HG03060 (cell line): ENCODE measurements around the gene TAGLN.

ENCODE experiments used
- ATAC-seq: cut with Tn5 transposase; IDR thresholded peaks from one replicate; pipeline ENCODE4 v1.9.1; 2021; ENCODE audit warnings: low read depth, moderate number of reproducible peaks; ENCODE audit not compliant: unreplicated experiment

The TAGLN gene

DNA sequence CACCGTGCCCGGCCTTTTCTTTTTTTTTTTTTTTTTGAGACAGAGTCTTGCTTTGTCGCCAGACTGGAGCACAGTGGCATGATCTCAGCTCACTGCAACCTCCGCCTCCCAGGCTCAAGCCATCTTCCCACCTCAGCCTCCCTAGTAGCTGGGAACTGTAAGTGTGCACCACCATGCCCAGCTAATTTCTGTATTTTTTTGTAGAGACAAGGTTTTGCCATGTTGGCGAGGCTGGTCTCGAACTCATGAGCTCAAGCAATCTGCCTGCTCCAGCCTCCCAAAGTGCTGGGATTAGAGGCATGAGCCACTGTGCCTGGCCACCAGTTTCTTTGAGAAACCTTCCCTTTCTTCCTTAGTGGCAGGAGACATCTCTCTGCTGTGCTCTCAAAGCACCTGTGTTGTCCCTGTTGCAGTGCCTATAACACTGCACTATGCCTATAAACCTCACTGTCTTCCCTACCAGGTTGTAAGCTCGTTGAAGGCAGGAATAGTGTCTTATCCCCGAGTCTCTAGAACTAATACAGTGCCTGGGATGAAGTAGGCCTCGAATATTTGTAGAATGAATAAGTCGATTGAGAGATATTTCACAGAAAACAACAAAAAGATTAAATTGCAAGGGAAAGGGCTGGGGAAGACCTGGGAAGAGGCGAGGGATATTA lies 13.7 kb downstream of the TAGLN start:
- no peak for ATAC-seq

DNA sequence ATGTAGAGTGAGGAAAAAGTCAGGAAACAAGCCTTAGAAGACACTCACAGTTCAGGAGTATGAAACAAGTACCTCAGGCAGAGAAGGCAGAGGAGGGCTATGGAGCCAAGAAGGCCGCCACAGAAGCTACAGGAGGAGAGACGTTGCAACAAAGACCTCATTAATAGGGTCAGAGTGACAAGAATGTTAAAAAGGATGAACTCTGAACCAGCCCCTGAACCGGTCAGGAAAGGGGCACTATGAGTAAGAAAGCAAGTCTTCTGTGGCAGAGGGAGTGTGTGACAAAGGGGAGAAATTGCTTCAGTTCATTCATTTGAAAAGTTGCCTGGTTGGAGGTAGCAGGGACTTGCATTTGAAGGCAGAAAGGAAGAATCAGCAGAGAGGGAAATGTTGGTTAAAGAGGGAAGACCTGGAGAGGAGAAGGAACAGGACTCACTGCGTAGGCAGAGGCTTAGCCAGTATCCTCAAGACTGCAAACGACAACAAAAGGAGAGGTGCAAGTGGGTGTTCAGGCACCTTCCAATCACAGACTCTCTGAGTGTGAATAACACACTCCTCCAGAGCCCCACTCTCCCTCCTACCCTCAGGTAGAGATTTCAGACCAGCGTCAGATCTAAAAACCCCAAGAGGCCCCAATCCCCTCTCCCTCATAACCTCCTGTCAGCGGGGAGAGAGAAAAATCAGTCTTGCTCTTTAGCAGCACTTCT lies 15.4 kb downstream of the TAGLN start:
- no peak for ATAC-seq

DNA sequence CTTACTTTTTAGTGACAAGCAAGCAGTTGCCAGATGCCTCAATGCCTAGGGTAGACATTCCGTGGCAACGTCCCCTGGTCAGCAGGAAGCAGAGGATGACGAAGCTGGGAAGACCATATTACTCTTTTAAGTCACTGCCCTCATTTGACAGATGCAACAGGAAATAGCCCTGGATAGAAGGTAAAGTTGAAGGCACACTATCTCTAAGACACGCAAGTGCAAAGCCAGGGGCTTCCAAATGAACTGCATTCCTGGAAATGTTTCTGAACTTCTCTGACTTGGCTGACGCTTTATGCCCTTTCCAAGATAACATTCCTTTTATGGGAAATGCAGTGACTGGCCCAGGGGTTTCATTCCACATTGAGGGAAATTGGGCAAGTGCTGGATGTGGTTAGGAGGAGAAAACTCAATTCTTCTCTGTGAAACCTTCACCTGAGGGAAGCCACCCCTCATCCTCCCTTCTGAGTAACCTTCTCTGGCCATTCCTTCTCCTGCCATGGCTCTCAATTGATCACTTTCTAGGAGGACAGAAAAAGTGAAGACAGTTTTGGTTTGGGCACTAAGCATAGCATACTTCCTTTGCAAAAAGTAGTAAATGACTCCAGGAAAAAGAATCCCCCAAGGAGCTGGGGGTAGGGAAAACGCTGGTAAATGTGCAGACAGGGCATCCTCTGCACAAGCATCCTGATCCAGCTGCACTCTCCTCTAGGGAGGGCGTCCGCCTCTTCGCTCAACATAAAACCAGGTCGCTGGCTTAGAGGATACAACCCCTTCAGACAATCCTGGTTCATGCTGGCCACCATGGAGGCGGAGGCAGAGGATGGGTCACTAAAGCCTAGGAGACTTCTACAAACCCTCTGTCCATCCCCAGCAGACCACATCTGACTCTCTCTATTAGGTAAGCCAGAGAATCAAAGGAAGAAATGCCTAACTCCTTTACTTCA lies 18.2 kb downstream of the TAGLN start:
- ATAC-seq, result no peak

DNA sequence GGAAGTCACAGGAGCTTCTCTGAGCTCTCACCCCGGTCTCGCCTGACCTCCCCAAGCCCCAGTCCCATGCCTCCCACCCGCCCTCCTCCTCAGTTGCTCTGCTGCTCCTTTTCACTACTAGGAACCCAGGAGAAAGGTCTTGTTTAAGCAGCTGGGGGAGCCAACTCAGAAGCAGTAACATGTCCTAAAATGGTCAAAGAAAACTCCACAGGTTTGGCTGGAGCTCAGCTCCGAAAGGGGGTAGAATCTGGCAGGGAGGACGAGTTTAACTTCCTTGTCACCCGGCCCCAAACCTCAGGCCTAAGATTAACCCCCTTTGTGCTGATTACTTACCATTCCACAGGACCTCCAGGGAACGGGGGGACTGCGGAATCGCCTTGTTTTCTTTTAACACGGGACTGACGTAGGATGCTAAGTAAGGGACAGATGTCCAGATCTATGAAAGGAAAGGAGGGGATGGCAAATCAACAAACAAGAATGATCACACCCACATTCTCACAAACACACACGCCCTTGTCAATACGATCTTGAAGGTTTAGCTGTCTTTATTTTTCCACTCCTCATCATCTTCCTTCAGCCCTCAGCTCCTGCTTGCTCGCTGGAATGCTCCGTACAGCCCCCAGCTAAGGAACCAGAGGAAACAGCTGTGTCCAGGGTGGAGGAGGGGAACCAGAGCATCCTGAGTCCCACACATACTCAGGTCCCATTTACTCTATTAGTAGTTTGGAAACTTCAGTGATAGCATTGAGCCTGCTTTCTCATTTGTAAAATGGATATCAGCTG lies 19.2 kb downstream of the TAGLN start:
- no peak for ATAC-seq

DNA sequence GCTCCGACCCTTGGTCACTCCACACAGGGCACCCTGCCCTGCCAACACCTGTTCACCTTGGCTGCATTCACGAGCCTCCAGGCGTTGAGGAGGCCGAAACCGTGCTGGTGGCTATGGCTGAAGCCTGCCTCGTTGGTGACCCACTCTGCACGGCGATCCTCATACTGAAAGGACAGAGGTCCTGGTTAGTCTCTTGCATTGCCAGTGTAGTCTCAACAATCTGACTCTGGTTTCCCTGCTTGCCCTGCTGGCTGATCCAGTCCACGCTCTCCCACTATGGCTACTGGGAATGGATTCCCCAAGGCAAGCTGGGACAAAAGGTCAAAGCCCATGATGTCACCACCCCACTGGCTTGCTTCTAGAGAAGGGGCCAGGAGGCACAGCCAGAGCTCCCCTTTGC lies 19.8 kb downstream of the TAGLN start:
- ATAC-seq, result no peak

DNA sequence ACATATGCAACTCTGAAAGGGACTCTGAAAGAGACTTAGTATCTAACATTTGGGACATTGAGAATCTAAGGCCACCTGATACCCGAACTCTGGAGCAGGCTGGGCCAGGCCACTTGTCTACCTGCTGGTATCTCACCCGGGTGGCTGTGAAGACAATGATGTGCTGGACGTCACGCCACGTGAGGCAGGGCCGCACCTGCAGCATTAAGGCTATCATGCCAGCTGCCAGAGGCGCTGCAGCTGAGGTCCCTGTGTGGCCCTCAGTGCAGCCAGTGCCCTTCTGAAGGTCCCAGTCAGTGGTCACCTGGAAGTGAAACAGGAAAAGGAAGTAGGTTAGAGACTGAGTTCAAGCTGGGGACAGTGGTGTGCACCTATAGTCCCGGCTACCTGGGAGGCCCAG lies 20.3 kb downstream of the TAGLN start:
- no peak for ATAC-seq

DNA sequence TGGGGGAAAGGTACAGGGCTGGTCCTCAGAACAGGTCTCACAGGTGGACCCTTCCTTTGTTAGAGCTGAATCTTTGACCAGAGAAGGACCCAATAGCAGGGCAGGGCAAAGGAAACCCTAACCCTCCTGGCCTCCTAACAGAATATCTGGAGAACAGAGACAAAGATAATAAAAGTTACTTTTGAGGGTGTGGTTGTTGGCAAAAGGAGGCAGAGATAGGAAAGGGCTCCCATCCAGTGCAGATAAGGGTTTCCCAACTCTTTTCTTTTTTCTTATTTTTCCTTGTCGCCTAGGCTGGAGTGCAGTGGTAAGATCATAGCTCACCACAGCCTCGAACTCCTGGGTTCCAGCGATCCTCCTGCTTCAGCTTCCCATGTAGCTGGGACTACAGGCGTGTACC lies 20.8 kb downstream of the TAGLN start:
- ATAC-seq, result no peak

DNA sequence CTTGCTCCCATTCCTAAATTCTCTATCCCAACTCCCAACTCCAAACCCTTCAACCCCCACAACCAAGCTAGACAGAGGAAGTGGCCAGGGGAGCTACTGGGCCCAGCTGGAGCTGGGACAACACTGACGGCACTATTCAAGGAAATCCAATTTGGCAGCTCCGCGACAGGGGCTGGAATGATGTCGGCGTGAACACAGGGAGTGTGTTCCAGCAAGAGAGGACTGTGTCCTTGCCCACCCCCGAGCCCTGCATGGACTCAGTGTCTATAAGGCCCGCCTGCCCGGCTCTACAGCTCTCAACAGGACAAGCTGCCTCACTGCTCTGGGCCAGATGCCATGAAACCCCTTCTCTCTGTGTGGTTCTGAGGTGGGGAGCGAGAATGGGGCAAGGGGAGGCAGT lies 21.4 kb downstream of the TAGLN start:
- no peak for ATAC-seq

DNA sequence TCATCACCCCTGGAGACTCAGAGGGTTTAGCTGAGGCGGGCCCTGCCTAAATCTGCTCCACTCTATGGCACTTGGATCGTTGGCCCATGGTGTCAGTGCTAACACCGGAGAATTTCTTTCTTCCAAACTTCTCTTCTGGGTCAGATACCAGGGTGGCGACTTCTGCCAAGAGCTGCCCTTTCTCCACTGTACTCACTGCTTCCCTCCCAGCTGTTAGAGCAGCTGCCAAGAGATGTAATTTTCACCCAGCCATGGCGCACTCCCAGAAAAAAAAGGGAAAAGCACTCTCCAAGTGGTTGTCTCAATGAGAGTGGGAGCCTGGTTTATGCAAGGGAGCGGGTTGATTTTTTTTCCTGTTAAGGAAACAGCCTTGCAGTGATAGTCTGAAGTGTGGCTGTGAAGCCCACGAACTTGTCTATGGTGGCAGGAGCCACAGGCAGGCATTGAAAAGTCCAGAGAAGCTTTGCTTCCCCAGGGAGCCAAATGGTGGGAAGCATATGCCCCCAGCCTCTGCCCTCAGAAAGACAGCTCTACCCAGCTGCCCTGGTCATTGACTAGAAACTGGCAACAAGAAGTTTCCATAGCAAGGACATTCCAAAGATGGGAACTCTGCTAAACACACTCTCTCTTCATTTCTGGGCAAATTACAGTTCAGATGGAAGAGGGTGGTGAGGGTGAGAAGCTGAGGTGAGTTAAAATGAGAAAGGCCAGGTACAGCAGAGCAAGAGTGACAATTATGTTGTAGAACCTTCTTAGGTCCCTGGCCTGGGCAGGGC lies 22.0 kb downstream of the TAGLN start:
- ATAC-seq, result no peak

DNA sequence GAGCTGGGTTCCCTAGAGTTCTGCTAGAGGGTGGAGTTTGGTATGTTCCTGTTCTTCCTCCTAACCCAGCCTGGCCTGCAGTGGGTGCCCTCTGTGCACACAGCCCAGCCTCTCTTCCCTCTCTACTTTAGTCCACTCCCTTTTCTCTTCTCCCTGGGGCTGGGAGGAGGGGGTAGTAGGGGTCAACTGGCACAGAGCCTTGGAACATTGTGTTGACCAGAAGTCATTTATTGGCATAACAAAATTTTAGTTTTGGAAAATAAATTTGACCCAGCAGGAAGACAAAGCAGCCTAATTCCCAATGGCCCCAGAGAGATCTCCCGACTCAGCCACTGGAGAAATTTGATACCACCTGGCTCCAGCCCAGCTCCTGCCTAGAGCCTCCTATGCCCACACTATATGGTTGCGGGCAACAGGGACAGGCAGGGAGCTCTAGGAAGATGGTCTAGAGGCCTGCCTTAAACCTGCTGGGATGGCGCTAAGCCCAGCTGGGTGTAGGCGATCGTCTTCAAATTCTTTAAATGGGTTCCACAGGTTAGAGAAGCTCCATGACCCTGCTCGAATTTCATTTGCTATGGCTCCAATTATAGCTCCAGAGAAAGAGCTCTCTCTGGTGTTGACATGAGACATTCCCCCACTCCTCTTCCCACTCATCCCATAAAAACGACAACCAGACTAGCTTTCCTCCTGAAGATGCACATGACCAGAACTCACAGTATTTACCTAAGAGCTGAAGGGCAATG lies 22.8 kb downstream of the TAGLN start:
- ATAC-seq, result no peak

DNA sequence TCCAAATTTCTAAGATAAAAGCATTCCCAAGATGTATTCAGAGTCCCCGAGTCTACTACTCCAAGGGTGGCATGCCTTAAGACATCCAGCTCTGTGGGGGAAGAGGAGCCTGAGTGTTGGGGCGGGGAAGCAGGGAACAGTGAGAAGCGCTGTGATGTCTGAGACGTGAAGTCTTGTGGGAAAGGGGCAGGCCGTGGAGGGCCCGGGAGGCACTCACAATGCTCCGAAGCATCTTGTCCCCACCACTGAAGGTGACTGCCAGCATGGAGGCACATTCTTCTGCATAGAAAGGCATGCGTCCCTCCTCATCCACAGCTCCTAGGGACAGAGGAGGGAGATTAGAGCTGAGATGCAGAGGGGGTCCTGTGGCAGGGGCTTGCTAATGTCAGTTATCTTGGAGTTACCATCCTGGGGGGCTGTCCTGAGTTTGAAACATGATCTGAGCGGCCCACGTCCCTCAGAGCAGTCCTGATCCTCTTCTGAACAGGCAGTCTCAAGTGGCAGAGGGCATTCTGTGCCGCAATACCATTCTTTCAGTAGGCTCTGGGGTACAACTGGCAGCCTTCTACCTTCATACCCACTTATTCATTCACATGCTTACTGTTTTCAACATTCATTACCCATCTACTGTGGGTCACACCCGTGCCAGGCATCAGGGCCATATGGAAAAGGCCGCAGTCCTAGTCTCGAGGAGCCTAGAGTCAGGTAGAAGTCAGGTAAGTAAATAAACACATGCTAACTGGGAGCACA lies 24.0 kb downstream of the TAGLN start:
- ATAC-seq, result no peak

DNA sequence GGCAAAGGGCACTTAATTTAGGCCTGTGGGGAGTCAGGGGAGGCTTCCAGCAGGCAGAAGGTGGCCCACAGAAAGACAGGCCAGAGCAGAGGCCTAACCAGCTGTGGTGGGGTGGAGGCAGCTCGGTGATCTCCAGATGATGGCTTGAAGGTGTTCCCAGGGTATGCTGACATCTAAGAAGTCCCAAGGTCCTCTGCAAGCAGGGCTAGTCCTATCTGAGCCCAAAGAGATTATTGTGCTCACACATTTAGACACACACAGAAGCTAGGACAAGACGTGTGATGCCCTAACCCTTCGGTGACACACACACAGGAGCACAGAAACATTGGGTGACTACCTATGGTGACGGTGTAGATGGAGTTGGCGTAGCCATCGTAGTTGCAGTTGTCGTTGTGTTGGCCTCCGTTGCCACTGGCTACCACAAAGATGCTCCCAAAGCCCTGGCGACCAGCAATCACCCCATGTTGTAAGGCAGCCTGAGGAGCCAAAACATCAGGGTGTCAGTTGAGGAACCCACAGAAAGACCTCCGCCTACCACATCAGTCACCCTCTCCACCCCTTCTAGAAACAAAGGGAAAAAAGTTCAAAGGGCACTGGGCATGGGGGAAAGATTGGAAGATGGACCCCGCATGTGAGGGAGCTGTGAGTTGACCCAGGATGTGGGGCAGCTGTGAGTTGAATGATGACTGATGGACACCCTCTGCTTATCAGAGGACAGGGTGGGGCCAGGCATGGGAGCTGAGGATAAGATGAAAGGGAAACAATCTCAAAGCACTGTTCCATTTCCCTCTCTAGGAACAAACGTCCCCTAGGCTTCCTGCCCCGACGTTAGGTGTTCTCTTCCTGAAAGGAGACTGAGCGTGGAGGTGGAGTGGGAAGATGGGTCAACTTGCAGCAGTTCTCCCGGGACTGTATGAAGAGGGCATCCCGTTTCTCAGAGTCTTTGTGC lies 24.8 kb downstream of the TAGLN start:
- no peak for ATAC-seq

DNA sequence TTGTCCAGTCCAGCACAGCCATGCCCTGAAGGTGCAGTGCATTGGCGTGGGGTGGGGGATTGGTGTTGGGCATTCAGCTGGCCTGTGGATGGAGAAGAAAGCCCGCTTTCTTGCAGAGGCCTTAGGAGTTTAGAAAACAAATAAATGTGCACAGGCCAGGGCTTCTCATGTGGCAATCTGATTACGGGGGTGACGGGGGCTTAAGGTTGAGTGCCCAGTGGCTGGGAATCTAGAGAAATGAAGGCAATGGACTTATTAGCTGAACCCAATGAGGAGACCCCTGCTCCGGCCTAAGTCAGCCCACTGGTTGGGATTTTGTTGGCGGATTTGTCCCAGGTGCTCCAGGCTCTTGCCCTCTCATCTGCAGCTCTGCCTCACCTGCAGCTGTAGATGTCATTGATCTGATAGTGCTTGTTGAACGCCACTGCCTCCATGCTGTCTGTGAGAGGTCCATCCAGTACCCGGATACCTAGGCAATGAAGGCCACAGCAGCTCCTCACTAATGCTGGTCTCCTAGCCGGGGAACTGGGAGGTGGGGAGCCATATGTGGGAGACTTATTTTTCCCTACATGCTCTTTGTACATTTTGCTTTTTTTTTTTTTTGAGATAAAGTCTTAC lies 26.5 kb downstream of the TAGLN start:
- ATAC-seq, result no peak

DNA sequence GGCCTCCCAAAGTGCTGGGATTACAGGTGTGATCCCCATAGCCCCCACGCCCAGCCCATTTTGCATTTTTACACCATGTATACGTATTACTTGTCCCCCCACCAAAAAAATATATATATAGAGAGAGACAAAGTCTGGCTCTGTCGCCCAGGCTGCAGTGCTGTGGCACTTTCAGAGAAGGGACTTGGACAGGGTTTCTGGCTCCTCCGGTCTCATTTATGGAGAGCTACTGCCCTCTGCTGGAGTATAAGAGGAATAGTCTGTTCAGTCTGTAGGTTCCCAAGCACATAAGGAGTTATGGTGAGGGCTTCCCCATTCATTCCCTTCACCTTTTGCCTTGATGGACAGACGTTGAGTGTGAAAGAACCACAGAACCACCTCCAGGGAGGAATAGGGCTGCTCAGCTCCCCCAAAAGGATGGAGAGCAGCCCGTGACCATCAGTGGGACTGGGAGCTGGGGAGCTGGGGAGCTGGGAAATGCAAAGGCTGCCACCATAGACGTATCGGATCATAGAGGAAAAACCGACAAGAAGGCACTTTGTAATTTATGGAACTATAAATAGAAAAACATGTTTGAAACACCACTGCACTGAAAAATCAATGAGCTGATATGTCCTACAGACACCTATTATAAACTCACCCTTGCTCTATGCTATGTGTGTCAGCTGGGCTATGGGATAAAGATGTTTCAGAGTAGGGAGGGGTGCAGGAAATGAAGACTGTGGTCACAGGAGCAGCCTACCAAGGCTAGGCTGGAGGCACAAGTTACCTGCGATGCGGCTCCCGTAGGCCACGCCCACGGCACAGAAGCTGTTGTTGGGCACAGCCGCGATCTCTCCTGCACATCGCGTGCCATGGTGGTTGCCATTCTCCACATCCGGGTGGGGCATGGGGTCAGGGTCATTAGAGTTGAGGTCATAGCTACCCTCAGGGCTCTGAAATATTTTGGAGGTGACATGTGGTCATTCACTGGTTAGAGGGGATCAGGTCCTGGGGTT lies 27.5 kb downstream of the TAGLN start:
- peak; percentile 39 for ATAC-seq

DNA sequence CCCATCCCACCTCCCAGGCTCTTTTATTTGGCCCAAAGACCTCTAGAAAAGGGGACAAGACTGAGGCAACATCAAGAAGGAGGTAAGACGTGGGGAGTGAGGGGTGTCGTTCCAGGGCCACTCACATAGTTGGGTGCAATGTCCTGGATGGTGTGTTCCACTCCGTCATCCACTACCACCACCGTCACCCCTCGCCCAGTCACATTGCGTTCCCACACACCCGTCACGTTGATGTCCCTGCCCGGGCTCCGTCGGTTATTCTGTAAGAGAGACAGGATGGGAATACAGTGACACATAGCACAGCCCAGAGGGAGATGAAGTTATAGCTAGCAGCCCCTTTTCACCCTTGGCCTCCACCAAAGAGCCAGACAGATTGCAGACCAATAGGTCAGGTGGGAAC lies 28.9 kb downstream of the TAGLN start:
- no peak for ATAC-seq

DNA sequence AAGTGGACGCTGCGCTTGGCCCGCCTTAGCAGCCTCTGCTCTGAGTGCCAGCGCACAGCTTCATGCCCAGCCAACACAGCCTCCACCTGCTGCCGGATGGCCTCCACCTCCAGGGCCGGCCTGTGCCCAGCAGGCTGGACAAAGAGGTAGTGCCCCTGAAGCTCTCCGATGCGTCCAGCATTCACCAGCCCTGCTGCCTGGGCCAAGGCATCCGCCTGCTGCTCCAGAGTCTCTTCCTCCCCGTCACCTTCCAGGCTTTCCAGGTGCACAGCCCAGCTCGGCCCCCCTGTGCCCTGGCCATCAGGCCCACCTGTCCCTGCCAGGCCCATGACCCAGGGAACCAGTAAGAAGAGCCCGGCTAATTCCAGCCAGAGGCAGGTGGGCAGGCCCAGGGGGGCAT lies 30.2 kb downstream of the TAGLN start:
- no peak for ATAC-seq
